Thyroid gland (tissue), 4 donors: ENCODE measurements around the gene PHACTR1.

ENCODE experiments used
- POLR2A ChIP-seq, 2 donors: fragments of 450-650 bp; IDR thresholded peaks; one replicate each; pipeline ENCODE4 v1.6.1; 2017; ENCODE audit warnings: antibody characterized with exemption in 2 of 2, mild to moderate bottlenecking in 2 of 2, moderate library complexity in 1 of 2
- TF ChIP-seq, protein P1 (sequence below), 6 experiments: fragments of 200-600 bp in 3 of 6; fragments of 450-650 bp in 3 of 6; sonication (generic) in 3 of 6; IDR thresholded peaks; one replicate each; pipeline ENCODE4 v1.5.1; 2016 to 2019; ENCODE audit warnings: antibody characterized with exemption in 6 of 6, mild to moderate bottlenecking in 2 of 6, inconsistent platforms in 1 of 6, moderate library complexity in 1 of 6

DNA sequence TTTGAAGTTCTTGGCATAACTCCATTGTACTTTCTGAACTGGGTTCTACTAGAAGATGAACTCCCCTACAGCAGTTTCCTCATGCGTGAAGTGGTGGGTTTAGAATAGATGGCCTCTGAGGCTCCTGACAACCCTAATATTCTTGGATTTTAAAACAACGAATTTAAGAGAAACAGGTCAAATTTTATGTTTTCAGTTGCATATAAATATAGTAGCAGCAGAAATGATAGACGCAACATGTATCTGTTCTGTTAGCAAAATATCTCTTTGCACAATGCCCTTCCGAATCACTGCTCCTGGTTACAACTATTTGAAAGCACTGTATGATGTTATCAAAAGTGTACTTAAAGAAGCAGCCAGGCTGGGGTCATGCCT is 364.6 kb downstream of the PHACTR1 start:
- TF ChIP-seq, protein P1, sequence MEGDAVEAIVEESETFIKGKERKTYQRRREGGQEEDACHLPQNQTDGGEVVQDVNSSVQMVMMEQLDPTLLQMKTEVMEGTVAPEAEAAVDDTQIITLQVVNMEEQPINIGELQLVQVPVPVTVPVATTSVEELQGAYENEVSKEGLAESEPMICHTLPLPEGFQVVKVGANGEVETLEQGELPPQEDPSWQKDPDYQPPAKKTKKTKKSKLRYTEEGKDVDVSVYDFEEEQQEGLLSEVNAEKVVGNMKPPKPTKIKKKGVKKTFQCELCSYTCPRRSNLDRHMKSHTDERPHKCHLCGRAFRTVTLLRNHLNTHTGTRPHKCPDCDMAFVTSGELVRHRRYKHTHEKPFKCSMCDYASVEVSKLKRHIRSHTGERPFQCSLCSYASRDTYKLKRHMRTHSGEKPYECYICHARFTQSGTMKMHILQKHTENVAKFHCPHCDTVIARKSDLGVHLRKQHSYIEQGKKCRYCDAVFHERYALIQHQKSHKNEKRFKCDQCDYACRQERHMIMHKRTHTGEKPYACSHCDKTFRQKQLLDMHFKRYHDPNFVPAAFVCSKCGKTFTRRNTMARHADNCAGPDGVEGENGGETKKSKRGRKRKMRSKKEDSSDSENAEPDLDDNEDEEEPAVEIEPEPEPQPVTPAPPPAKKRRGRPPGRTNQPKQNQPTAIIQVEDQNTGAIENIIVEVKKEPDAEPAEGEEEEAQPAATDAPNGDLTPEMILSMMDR (IDR thresholded peaks at IDR 0.05) = no peak
- no peak for TF ChIP-seq POLR2A (IDR thresholded peaks at IDR 0.05)
